K562 (cell line): ENCODE results near the gene TMEM242. TPM values are rescaled to one million over a fixed set of nuclear protein-coding genes. Genes with fewer than 3 reads are reported as not detected.
A peak's percentile ranks its signal among the peaks of the same experiment; 100 is the strongest.

Experiments used
- ATAC-seq: fragments of 200-7000 bp; cut with Tn5 transposase; 3 replicates; pipeline ENCODE4 v1.9.1; 2020; ENCODE audit warnings: moderate library complexity
- BruUV-seq: library from RNA; stranded (reverse); fragments of 400-500 nt; replicated peaks from 2 replicates; lab custom pipeline; 2021; lab: Mats Ljungman, UMichigan
- CTCF ChIA-PET: fragments of 300-600 bp; formaldehyde crosslinking; extraction: SDS; loops from one replicate; lab custom pipeline; 2021; ENCODE audit warnings: low intra/inter-chr PET ratio; lab: Yijun Ruan, JAX
- POLR2A ChIA-PET: fragments of 300-600, 350-650 bp; sonication (Branson Sonifier 250); formaldehyde crosslinking; extraction: SDS; loops from one replicate; lab custom pipeline; 2021; ENCODE audit warnings: antibody characterized with exemption, inconsistent platforms; lab: Yijun Ruan, JAX
- DNase-seq, 4 experiments: peaks; one replicate each; pipeline versions ENCODE4 v3.0.0 to v3.0.0-alpha.2; 2011 to 2018; ENCODE audit warnings: low spot score in 3 of 4, mixed read lengths in 3 of 4; ENCODE audit errors: extremely low read depth in 1 of 4
- FAIRE-seq: peaks from 2 replicates; lab custom pipeline; 2011; peaks lifted over from hg19 to GRCh38; lab: Jason Lieb, UNC
- H2AFZ ChIP-seq: 2 replicates; pipeline ENCODE4 v1.6.0; 2011; ENCODE audit warnings: low read depth, low read length, control low read depth, inconsistent platforms
- H3K27ac ChIP-seq: fragments of 200-600 bp; 3 replicates; pipeline ENCODE4 v1.8.0; 2011; ENCODE audit warnings: low read depth, mild to moderate bottlenecking, control low read depth, inconsistent platforms, low read length, moderate library complexity, mixed read lengths; ENCODE audit errors: extremely low read depth
- H3K27me3 ChIP-seq, 2 experiments: fragments of 300-600 bp in 1 of 2; 2 replicates in 1 of 2; 3 replicates in 1 of 2; pipeline versions ENCODE4 v1.6.0 to v1.8.0; 2011; ENCODE audit warnings: inconsistent platforms in 2 of 2, low read length in 2 of 2, mild to moderate bottlenecking in 1 of 2, mixed read lengths in 1 of 2, moderate library complexity in 1 of 2; ENCODE audit not compliant: control insufficient read depth in 2 of 2, insufficient read depth in 2 of 2
- H3K36me3 ChIP-seq: fragments of 300-600 bp; 3 replicates; pipeline ENCODE4 v1.8.0; 2011; ENCODE audit warnings: mild to moderate bottlenecking, low read length, inconsistent platforms; ENCODE audit not compliant: control insufficient read depth, insufficient read depth
- H3K4me1 ChIP-seq, 2 experiments: fragments of 200-600 bp in 1 of 2; replicated peaks in 1 of 2; 2 replicates in 1 of 2; 3 replicates in 1 of 2; pipeline versions ENCODE4 v1.5.1 to v1.8.0; 2011; ENCODE audit warnings: inconsistent platforms in 2 of 2, low read length in 2 of 2, mild to moderate bottlenecking in 1 of 2, mixed read lengths in 1 of 2, moderate library complexity in 1 of 2; ENCODE audit not compliant: control insufficient read depth in 2 of 2, insufficient read depth in 2 of 2
- H3K4me2 ChIP-seq: 2 replicates; pipeline ENCODE4 v1.6.1; 2011; ENCODE audit warnings: low read length, control low read depth, inconsistent platforms, mixed read lengths; ENCODE audit not compliant: insufficient read depth
- H3K4me3 ChIP-seq: fragments of 200-600 bp; sonication (generic), shearing (Covaris generic); 2 replicates; pipeline ENCODE4 v1.5.1; 2016; ENCODE audit warnings: control low read depth, inconsistent platforms
- H3K79me2 ChIP-seq: fragments of 200-600 bp; 3 replicates; pipeline ENCODE4 v1.8.0; 2011; ENCODE audit warnings: low read length, inconsistent platforms; ENCODE audit not compliant: control insufficient read depth, insufficient read depth
- H3K9ac ChIP-seq, 2 experiments: 2 replicates each; pipeline versions ENCODE4 v1.6.0 to v1.6.1; 2011; ENCODE audit warnings: low read depth in 2 of 2, low read length in 2 of 2, control low read depth in 1 of 2, inconsistent platforms in 1 of 2, mild to moderate bottlenecking in 1 of 2, mixed read lengths in 1 of 2; ENCODE audit not compliant: insufficient read depth in 1 of 2
- H3K9me1 ChIP-seq: one replicate; pipeline ENCODE4 v1.6.0; 2011; ENCODE audit warnings: inconsistent platforms, mild to moderate bottlenecking, low read length, moderate library complexity; ENCODE audit not compliant: control insufficient read depth, insufficient read depth
- H3K9me3 ChIP-seq: replicated peaks from 2 replicates; pipeline ENCODE4 v1.5.1; 2011; ENCODE audit warnings: low read depth, low read length, inconsistent platforms; ENCODE audit not compliant: control insufficient read depth, insufficient read depth
- H4K20me1 ChIP-seq: replicated peaks from 2 replicates; pipeline ENCODE4 v1.6.1; 2011; ENCODE audit warnings: low read length, inconsistent platforms, mixed read lengths; ENCODE audit not compliant: control insufficient read depth, insufficient read depth
- NFATC3 ChIP-seq: fragments of 450-650 bp; IDR thresholded peaks from 2 replicates; pipeline ENCODE4 v1.6.1; 2017; ENCODE audit warnings: mild to moderate bottlenecking
- RBM39 ChIP-seq: fragments of 200-400 bp; formaldehyde crosslinking; optimal IDR thresholded peaks from 2 replicates; pipeline ENCODE3; 2018; ENCODE audit warnings: low read depth, low read length
- THAP7 ChIP-seq: fragments of 250-450 bp; sonication (Bioruptor Pico); IDR thresholded peaks from 2 replicates; pipeline ENCODE4 v1.5.0; 2021
- ZNF124 ChIP-seq: sonication (generic); formaldehyde crosslinking; IDR thresholded peaks from 2 replicates; pipeline ENCODE4 v1.8.1; 2022; ENCODE audit warnings: missing genetic modification reagents
- ZNF551 ChIP-seq: fragments of 250-450 bp; sonication (Bioruptor Pico); IDR thresholded peaks from 2 replicates; pipeline ENCODE4 v1.5.0; 2021; ENCODE audit warnings: mild to moderate bottlenecking, moderate library complexity
- WGBS: fragments of 100-300 bp; shearing (Covaris generic); methylation state at CpG from one replicate; pipeline ENCODE4 v1.1.6; 2016; ENCODE audit warnings: low coverage, mixed read lengths; ENCODE audit not compliant: insufficient coverage; ENCODE audit errors: missing lambda C conversion rate; 5-methylcytosine and 5-hydroxymethylcytosine counted together
- in situ Hi-C: fragments of 300-500 bp; cut with MboI; formaldehyde crosslinking; loops from 4 replicates; pipeline ENCODE4 v1.15.0; 2018; ENCODE audit warnings: inconsistent platforms, mixed read lengths
- intact Hi-C: fragments of 100-400 bp; cut with micrococcal nuclease; formaldehyde crosslinking; loops from 2 replicates; pipeline ENCODE4 v1.14.2; 2022
- polyA plus RNA-seq, 8 experiments: library from polyadenylated mRNA; depleted of rRNA in 4 of 8; stranded (reverse) in 5 of 8; unstranded in 3 of 8; fragments of >200 nt; fragmentation: Nextera tagmentation in 2 of 8; fragmentation: Illumina TruSeq in 1 of 8; extraction: Ambion mirVana in 2 of 8; extraction: Trizol in 1 of 8; gene quantifications; 2 replicates each; pipeline versions ENCODE4 v1.2.1 to v1.2.3, GENCODE V29; 2011 to 2014; ENCODE audit warnings: inconsistent platforms in 1 of 8, missing spikeins in 1 of 8
- total RNA-seq, 7 experiments: library from RNA; depleted of rRNA in 6 of 7; stranded (reverse); fragments of >200 nt in 6 of 7; fragmentation: Illumina TruSeq in 2 of 7; extraction: Trizol in 2 of 7; gene quantifications; 2 replicates each; pipeline versions ENCODE4 v1.2.1 to v1.2.3, GENCODE V29; 2011 to 2021; ENCODE audit warnings: low replicate concordance in 1 of 7
- TF ChIP-seq, protein P1 (sequence below): sonication (generic); formaldehyde crosslinking; IDR thresholded peaks from 2 replicates; pipeline ENCODE4 v1.8.1; 2023; ENCODE audit warnings: mild to moderate bottlenecking, missing genetic modification reagents

TMEM242 gene
- total and polyA plus RNA-seq, 9 of the 15 experiments (the other 6 are each of a cell fraction or from before 2014, with no cell fraction given), result 9.5 to 35.3 (median 16.5) TPM

- no peaks in the 10 kb centered on the region for H3K79me2 ChIP-seq
- H3K27ac ChIP-seq, result no peak overlapping the region
- peaks cover 0 to 6% of the 10 kb centered on the region in 2 experiments; a peak in 3 of 5 replicates for H3K4me1 ChIP-seq
- H4K20me1 ChIP-seq, result no peaks in the 10 kb centered on the region
- ATAC-seq (no peak), DNase-seq (no peak), FAIRE-seq (no peak)
- TF ChIP-seq, protein P1, sequence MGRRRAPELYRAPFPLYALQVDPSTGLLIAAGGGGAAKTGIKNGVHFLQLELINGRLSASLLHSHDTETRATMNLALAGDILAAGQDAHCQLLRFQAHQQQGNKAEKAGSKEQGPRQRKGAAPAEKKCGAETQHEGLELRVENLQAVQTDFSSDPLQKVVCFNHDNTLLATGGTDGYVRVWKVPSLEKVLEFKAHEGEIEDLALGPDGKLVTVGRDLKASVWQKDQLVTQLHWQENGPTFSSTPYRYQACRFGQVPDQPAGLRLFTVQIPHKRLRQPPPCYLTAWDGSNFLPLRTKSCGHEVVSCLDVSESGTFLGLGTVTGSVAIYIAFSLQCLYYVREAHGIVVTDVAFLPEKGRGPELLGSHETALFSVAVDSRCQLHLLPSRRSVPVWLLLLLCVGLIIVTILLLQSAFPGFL (CRISPR knock-in tag), result no peak
- TF ChIP-seq ZNF124, result no peak
- TF ChIP-seq NFATC3, result no peak
- TF ChIP-seq ZNF551 (CRISPR knock-in tag), result no peak
- TF ChIP-seq THAP7 (CRISPR knock-in tag), result no peak
- TF ChIP-seq RBM39, result no peak
- no peaks in the 10 kb centered on the region for H3K9me1 ChIP-seq
- WGBS, result 33% methylated on average over 11 of the region's 13 CpGs
- ChIA-PET POLR2A (interaction anchor here (0.7 kb wide), 1 partner anchor 11 kb away, joined by 3 read pairs; no protein-coding TSS in a partner anchor), CTCF (no interaction called here)
- peaks cover 2% of the 10 kb centered on the region; the same call in 1 of the 3 replicates for H3K36me3 ChIP-seq
- no peaks in the 10 kb centered on the region for H3K9me3 ChIP-seq
- peak overlapping the region in 1 of 2 experiments; percentile 68; a peak in 1 of 4 replicates for H3K9ac ChIP-seq
- BruUV-seq, result no TSS peak
- no peak overlapping the region for H3K4me3 ChIP-seq
- no peaks in the 10 kb centered on the region; a peak in 1 of 5 replicates for H3K27me3 ChIP-seq
- intact Hi-C loops (no loop called here), in situ Hi-C loops (no loop called here)
- no peak overlapping the region for H3K4me2 ChIP-seq
- H2AFZ ChIP-seq, result no peak overlapping the region
Observed at GRCh38 chr6:157283900-157284737, 39.2 kb downstream of the TMEM242 start.
